Loucy (cell line): ENCODE results near the gene MAT2B.

Source experiments
- H2AFZ ChIP-seq: fragments of 200-600 bp; sonication (generic); 2 replicates; pipeline ENCODE4 v1.6.0; 2016; ENCODE audit warnings: antibody characterized with exemption, mild to moderate bottlenecking, low read length, moderate library complexity
- H3F3A ChIP-seq: fragments of 200-600 bp; 2 replicates; pipeline ENCODE4 v1.6.0; 2016; ENCODE audit warnings: antibody characterized with exemption, low read depth, mild to moderate bottlenecking
- H3K27me3 ChIP-seq: fragments of 200-600 bp; sonication (generic); 2 replicates; pipeline ENCODE4 v1.6.1; 2014; ENCODE audit warnings: low read length, mild to moderate bottlenecking; ENCODE audit not compliant: insufficient read depth, poor library complexity, severe bottlenecking
- H3K36me3 ChIP-seq: fragments of 200-600 bp; sonication (generic); 2 replicates; pipeline ENCODE4 v1.6.1; 2016; ENCODE audit warnings: low read length; ENCODE audit not compliant: insufficient read depth
- H3K4me1 ChIP-seq: fragments of 200-600 bp; sonication (generic); 2 replicates; pipeline ENCODE4 v1.5.1; 2014; ENCODE audit warnings: low read length, mild to moderate bottlenecking; ENCODE audit not compliant: insufficient read depth, poor library complexity, severe bottlenecking
- H3K4me2 ChIP-seq: fragments of 200-600 bp; sonication (generic); 2 replicates; pipeline ENCODE4 v1.6.0; 2014; ENCODE audit warnings: antibody characterized with exemption, low read length, low read depth, mild to moderate bottlenecking; ENCODE audit not compliant: poor library complexity, severe bottlenecking
- H3K4me3 ChIP-seq: fragments of 200-600 bp; sonication (generic); 2 replicates; pipeline ENCODE4 v1.5.1; 2014; ENCODE audit warnings: low read length, mild to moderate bottlenecking, mixed read lengths; ENCODE audit not compliant: poor library complexity, severe bottlenecking
- H3K79me2 ChIP-seq: fragments of 200-600 bp; sonication (generic); 2 replicates; pipeline ENCODE4 v1.6.1; 2014; ENCODE audit warnings: low read length; ENCODE audit not compliant: insufficient read depth
- H3K9ac ChIP-seq: fragments of 200-600 bp; sonication (generic); 2 replicates; pipeline ENCODE4 v1.6.0; 2014; ENCODE audit warnings: mild to moderate bottlenecking, low read depth, low read length, moderate library complexity; ENCODE audit not compliant: poor library complexity, severe bottlenecking
- H3K9me2 ChIP-seq: fragments of 200-600 bp; sonication (generic); replicated peaks from 2 replicates; pipeline ENCODE4 v1.6.1; 2016; ENCODE audit warnings: low read depth, low read length, mixed read lengths
- H3K9me3 ChIP-seq: fragments of 200-600 bp; sonication (generic); 2 replicates; pipeline ENCODE4 v1.6.1; 2014; ENCODE audit warnings: mild to moderate bottlenecking, antibody characterized with exemption, low read length, low read depth; ENCODE audit not compliant: insufficient read depth
- H4K20me1 ChIP-seq: fragments of 200-600 bp; sonication (generic); 2 replicates; pipeline ENCODE4 v1.6.0; 2014; ENCODE audit warnings: antibody characterized with exemption, low read length, mild to moderate bottlenecking; ENCODE audit not compliant: insufficient read depth, poor library complexity, severe bottlenecking
- CTCF ChIP-seq: fragments of 200-600 bp; sonication (generic); conservative IDR thresholded peaks from 2 replicates; pipeline ENCODE4 v1.5.1; 2014; ENCODE audit warnings: mild to moderate bottlenecking, antibody characterized with exemption, low read length
- EZH2phosphoT487 ChIP-seq: fragments of 200-600 bp; IDR thresholded peaks from 2 replicates; pipeline ENCODE4 v1.6.1; 2018; ENCODE audit warnings: antibody characterized with exemption, mild to moderate bottlenecking, moderate library complexity, borderline replicate concordance

The MAT2B gene

DNA sequence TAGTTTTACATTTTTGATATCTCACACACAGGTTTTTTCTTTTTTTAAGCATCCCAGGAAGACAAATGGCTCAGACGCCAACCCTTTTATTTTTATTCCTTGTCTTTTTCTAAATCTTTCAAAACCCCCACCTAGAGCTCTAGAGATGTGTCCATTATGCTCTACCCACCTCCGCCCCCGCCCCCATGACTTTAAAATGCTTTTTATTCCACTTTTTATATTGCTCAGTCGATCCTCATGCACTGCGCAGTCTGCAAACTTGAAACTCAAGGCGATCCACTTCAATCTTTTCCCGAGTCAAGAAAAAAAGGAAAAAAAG, 411 bp upstream of the MAT2B start:
- Histone ChIP-seq H3K27me3 (no peaks in the 10 kb centered on the region), H3K9ac (peak overlapping the region; percentile 94), H4K20me1 (peaks cover 38% of the 10 kb centered on the region), H2AFZ (peak overlapping the region; percentile 65; the same call in 1 of the 2 replicates), H3K4me1 (peaks cover 8% of the 10 kb centered on the region), H3K36me3 (no peaks in the 10 kb centered on the region), H3K4me3 (peak overlapping the region; percentile 96), H3K4me2 (peak overlapping the region; percentile 71), H3F3A (no peaks in the 10 kb centered on the region), H3K9me2 (no peaks in the 10 kb centered on the region), H3K79me2 (peaks cover 58% of the 10 kb centered on the region), H3K9me3 (no peaks in the 10 kb centered on the region)
- TF ChIP-seq CTCF (no peak), EZH2phosphoT487 (no peak)

GRCh38 chr5:163506095-163506457, 657 bp downstream of the MAT2B start:
- TF ChIP-seq EZH2phosphoT487 (no peak), CTCF (no peak)
- Histone ChIP-seq H2AFZ (no peak overlapping the region), H3K27me3 (no peaks in the 10 kb centered on the region)

DNA sequence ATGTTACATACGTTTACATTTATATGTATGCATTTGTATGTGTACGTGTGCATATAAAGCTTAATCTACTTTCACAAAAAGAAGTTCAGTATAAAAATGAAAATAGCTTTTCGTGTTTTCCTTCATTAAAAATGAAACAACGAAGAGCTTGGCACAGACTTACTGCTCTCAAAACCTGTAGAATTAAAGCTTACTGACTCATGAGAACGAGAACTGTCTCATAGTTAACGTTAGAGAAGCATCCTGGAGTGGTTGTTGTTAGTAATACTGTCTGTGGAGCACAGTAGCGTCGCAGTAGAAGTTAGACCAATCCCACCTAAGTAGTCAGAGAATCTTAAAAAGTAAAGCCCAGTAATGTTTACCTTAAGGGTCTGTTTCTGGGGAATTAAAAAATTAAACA, 1.3 kb downstream of the MAT2B start:
- Histone ChIP-seq H3K27me3 (no peaks in the 10 kb centered on the region), H4K20me1 (peaks cover 45% of the 10 kb centered on the region), H3F3A (no peaks in the 10 kb centered on the region), H3K4me1 (peaks cover 8% of the 10 kb centered on the region), H2AFZ (no peak overlapping the region), H3K79me2 (peaks cover 70% of the 10 kb centered on the region), H3K4me3 (peak overlapping the region; percentile 96), H3K36me3 (0 out of 2 replicates have a peak, but pooled peaks cover under 1% of the 10 kb centered on the region), H3K4me2 (peak overlapping the region; percentile 86), H3K9me2 (no peaks in the 10 kb centered on the region), H3K9ac (peak overlapping the region; percentile 94), H3K9me3 (no peaks in the 10 kb centered on the region)
- TF ChIP-seq EZH2phosphoT487 (no peak), CTCF (no peak)

More at GRCh38 chr5:163506095-163506457, 657 bp downstream of the MAT2B start:
- Histone ChIP-seq H3K4me1 (peaks cover 8% of the 10 kb centered on the region), H3K9me2 (no peaks in the 10 kb centered on the region), H3K36me3 (no peaks in the 10 kb centered on the region), H3K9me3 (no peaks in the 10 kb centered on the region), H3F3A (no peaks in the 10 kb centered on the region), H3K9ac (peak overlapping the region; percentile 94), H3K79me2 (peaks cover 69% of the 10 kb centered on the region), H3K4me3 (peak overlapping the region; percentile 96), H4K20me1 (peaks cover 45% of the 10 kb centered on the region), H3K4me2 (peak overlapping the region; percentile 86)
